Activated T-cell treated with anti-CD3 and anti-CD28 coated beads, Interleukin-2, amount 50 U/mL, for 72 hours (primary cell): ENCODE measurements around the gene POLD1. TPM values are rescaled to one million over a fixed set of nuclear protein-coding genes. Genes with fewer than 3 reads are reported as not detected.
A peak's percentile ranks its signal among the peaks of the same experiment; 100 is the strongest.

Experiments used
- ATAC-seq, 2 donors: fragments of 150-1000 bp; cut with Tn5 transposase; replicated peaks in 1 of 2; 2 replicates each; pipeline ENCODE4 v1.10.0; 2021; ENCODE audit warnings: moderate library complexity in 2 of 2, mild to moderate bottlenecking in 1 of 2
- DNase-seq, 2 donors: peaks; one replicate each; pipeline ENCODE4 v3.0.0; 2021 to 2022; ENCODE audit warnings: mixed read lengths in 1 of 2
- H3K27ac Mint-ChIP-seq: one replicate; pipeline ENCODE4 v1.8.0; 2022; ENCODE audit warnings: mild to moderate bottlenecking, moderate library complexity, mixed read lengths
- H3K27me3 Mint-ChIP-seq: one replicate; pipeline ENCODE4 v1.8.0; 2022; ENCODE audit warnings: low read depth, mixed read lengths
- H3K36me3 Mint-ChIP-seq, 2 donors: one replicate each; pipeline ENCODE4 v1.8.0; 2022; ENCODE audit warnings: mixed read lengths in 2 of 2, mild to moderate bottlenecking in 1 of 2; ENCODE audit not compliant: insufficient read depth in 2 of 2
- H3K4me1 Mint-ChIP-seq: one replicate; pipeline ENCODE4 v1.8.0; 2022; ENCODE audit warnings: low read depth, mixed read lengths
- H3K4me3 Mint-ChIP-seq, 2 donors: one replicate each; pipeline ENCODE4 v1.8.0; 2022; ENCODE audit warnings: mild to moderate bottlenecking in 2 of 2, mixed read lengths in 2 of 2, moderate library complexity in 2 of 2
- H3K9me3 Mint-ChIP-seq, 2 donors: one replicate each; pipeline ENCODE4 v1.8.0; 2022; ENCODE audit warnings: mixed read lengths in 2 of 2
- total RNA-seq, 2 donors: library from RNA; stranded (reverse); gene quantifications; one replicate each; pipeline ENCODE4 v1.2.3, GENCODE V29; 2022

Gene POLD1
- total RNA-seq, 2 donors from 2014 or later = 133 to 162 TPM

GRCh38 chr19:50406829-50407228, 22.7 kb downstream of the POLD1 start:
- no peak for DNase-seq
- no peaks in the 10 kb centered on the region for H3K27me3 Mint-ChIP-seq
- no peak for ATAC-seq
- H3K4me1 Mint-ChIP-seq = no peaks in the 10 kb centered on the region
- no peak overlapping the region for H3K4me3 Mint-ChIP-seq
- peaks cover 3 to 11% of the 10 kb centered on the region in 2 donors for H3K36me3 Mint-ChIP-seq
- H3K9me3 Mint-ChIP-seq = no peaks in the 10 kb centered on the region
- no peak overlapping the region for H3K27ac Mint-ChIP-seq

GRCh38 chr19:50409347-50409746, 25.2 kb downstream of the POLD1 start:
- no peak for ATAC-seq
- Mint-ChIP-seq H3K4me3 (no peak overlapping the region), H3K9me3 (no peaks in the 10 kb centered on the region), H3K36me3 (peaks cover 3 to 10% of the 10 kb centered on the region in 2 donors), H3K4me1 (peaks cover 4% of the 10 kb centered on the region), H3K27ac (no peak overlapping the region), H3K27me3 (no peaks in the 10 kb centered on the region)
- DNase-seq = no peak

GRCh38 chr19:50410109-50410508, 26.0 kb downstream of the POLD1 start:
- ATAC-seq = no peak
- Mint-ChIP-seq H3K9me3 (no peaks in the 10 kb centered on the region), H3K36me3 (peaks cover 3 to 12% of the 10 kb centered on the region in 2 donors), H3K4me1 (peaks cover 10% of the 10 kb centered on the region), H3K27ac (no peak overlapping the region), H3K4me3 (no peak overlapping the region), H3K27me3 (no peaks in the 10 kb centered on the region)
- no peak for DNase-seq

GRCh38 chr19:50412419-50412818, 28.3 kb downstream of the POLD1 start:
- H3K9me3 Mint-ChIP-seq = no peaks in the 10 kb centered on the region
- ATAC-seq (no peak), DNase-seq (no peak)
- no peaks in the 10 kb centered on the region for H3K27me3 Mint-ChIP-seq
- no peak overlapping the region for H3K4me3 Mint-ChIP-seq
- peaks cover 10% of the 10 kb centered on the region for H3K4me1 Mint-ChIP-seq
- H3K27ac Mint-ChIP-seq = peak overlapping the region; percentile 79
- H3K36me3 Mint-ChIP-seq = peaks cover 0 to 10% of the 10 kb centered on the region in 2 donors

GRCh38 chr19:50413096-50413495, 28.9 kb downstream of the POLD1 start:
- ATAC-seq (no peak), DNase-seq (no peak)
- H3K36me3 Mint-ChIP-seq = peaks cover 0 to 10% of the 10 kb centered on the region in 2 donors
- H3K4me1 Mint-ChIP-seq = peaks cover 10% of the 10 kb centered on the region
- H3K9me3 Mint-ChIP-seq = no peaks in the 10 kb centered on the region
- H3K27ac Mint-ChIP-seq = no peak overlapping the region
- H3K4me3 Mint-ChIP-seq = no peak overlapping the region
- no peaks in the 10 kb centered on the region for H3K27me3 Mint-ChIP-seq

GRCh38 chr19:50413531-50413930, 29.4 kb downstream of the POLD1 start:
- Mint-ChIP-seq H3K36me3 (peaks cover 0 to 10% of the 10 kb centered on the region in 2 donors), H3K27me3 (no peaks in the 10 kb centered on the region), H3K27ac (no peak overlapping the region), H3K9me3 (no peaks in the 10 kb centered on the region), H3K4me1 (peaks cover 10% of the 10 kb centered on the region), H3K4me3 (no peak overlapping the region)
- DNase-seq (no peak), ATAC-seq (no peak)

GRCh38 chr19:50414864-50415660, 30.9 kb downstream of the POLD1 start:
- ATAC-seq (peak; percentile 77 to 86), DNase-seq (peak; percentile 75 to 83)
- Mint-ChIP-seq H3K27ac (peak overlapping the region; percentile 68), H3K4me1 (peaks cover 23% of the 10 kb centered on the region), H3K4me3 (no peak overlapping the region), H3K36me3 (peaks cover 7 to 12% of the 10 kb centered on the region in 2 donors), H3K27me3 (peaks cover 14% of the 10 kb centered on the region), H3K9me3 (no peaks in the 10 kb centered on the region)

- Mint-ChIP-seq H3K36me3 (peaks cover 8 to 9% of the 10 kb centered on the region in 2 donors), H3K4me1 (peaks cover 28% of the 10 kb centered on the region), H3K9me3 (no peaks in the 10 kb centered on the region), H3K27ac (no peak overlapping the region), H3K4me3 (no peak overlapping the region), H3K27me3 (peaks cover 20% of the 10 kb centered on the region)
- DNase-seq (no peak), ATAC-seq (no peak)
These were observed 31.5 kb downstream of the POLD1 start for GRCh38 chr19:50415661-50416033.

- Mint-ChIP-seq H3K27me3 (peaks cover 25% of the 10 kb centered on the region), H3K9me3 (peaks cover 0 to 3% of the 10 kb centered on the region in 2 donors), H3K36me3 (peaks cover 8 to 13% of the 10 kb centered on the region in 2 donors), H3K4me3 (no peak overlapping the region), H3K27ac (no peak overlapping the region), H3K4me1 (peaks cover 33% of the 10 kb centered on the region)
- ATAC-seq (no peak), DNase-seq (no peak)
These were observed 32.2 kb downstream of the POLD1 start for GRCh38 chr19:50416034-50416977.

GRCh38 chr19:50417111-50418081, 33.2 kb downstream of the POLD1 start:
- Mint-ChIP-seq H3K27ac (no peak overlapping the region), H3K36me3 (peaks cover 8 to 15% of the 10 kb centered on the region in 2 donors), H3K4me3 (no peak overlapping the region), H3K9me3 (peaks cover 0 to 3% of the 10 kb centered on the region in 2 donors), H3K4me1 (peaks cover 30% of the 10 kb centered on the region), H3K27me3 (peaks cover 25% of the 10 kb centered on the region)
- no peak for DNase-seq
- no peak for ATAC-seq

GRCh38 chr19:50418176-50419021, 34.3 kb downstream of the POLD1 start, which contains the start of gene SPIB:
Gene SPIB (plus strand): TSS chr19:50418938. CDS start chr19:50418963, 25 bp downstream.
- Mint-ChIP-seq H3K27ac (no peak within 1 kb of the TSS), H3K4me1 (peaks cover 30% of the 10 kb centered on the region), H3K36me3 (peaks cover 8 to 12% of the 10 kb centered on the region in 2 donors), H3K27me3 (peaks cover 25% of the 10 kb centered on the region), H3K4me3 (peak within 1 kb of the TSS; percentile 9 to 49), H3K9me3 (peaks cover 0 to 3% of the 10 kb centered on the region in 2 donors)
- DNase-seq = no peak
- ATAC-seq = peak in 1 of 2 donors; percentile 7
